OCI-LY1 (cell line): ENCODE results near the gene NHLRC4.

Source experiments
- H2AFZ ChIP-seq: fragments of 200-600 bp; sonication (generic), shearing (Covaris generic); 2 replicates; pipeline ENCODE4 v1.6.0; 2014; ENCODE audit warnings: antibody characterized with exemption, mild to moderate bottlenecking, low read length
- H3F3A ChIP-seq: fragments of 200-600 bp; sonication (generic), shearing (Covaris generic); 2 replicates; pipeline ENCODE4 v1.6.0; 2014; ENCODE audit warnings: mild to moderate bottlenecking, antibody characterized with exemption, low read length, moderate library complexity; ENCODE audit not compliant: insufficient read depth
- H3K27ac ChIP-seq: fragments of 200-600 bp; sonication (generic); 2 replicates; pipeline ENCODE4 v1.5.1; 2014; ENCODE audit warnings: low read length, mixed run types, mild to moderate bottlenecking, low read depth; ENCODE audit not compliant: poor library complexity, severe bottlenecking
- H3K27me3 ChIP-seq: fragments of 200-600 bp; sonication (generic); 2 replicates; pipeline ENCODE4 v1.6.0; 2014; ENCODE audit warnings: antibody characterized with exemption, mild to moderate bottlenecking, low read length, moderate library complexity; ENCODE audit not compliant: insufficient read depth
- H3K36me3 ChIP-seq: fragments of 200-600 bp; sonication (generic); 2 replicates; pipeline ENCODE4 v1.6.1; 2014; ENCODE audit warnings: mild to moderate bottlenecking, antibody characterized with exemption, low read length, moderate library complexity, mixed read lengths; ENCODE audit not compliant: insufficient read depth
- H3K4me1 ChIP-seq: fragments of 200-600 bp; sonication (generic); 2 replicates; pipeline ENCODE4 v1.5.1; 2014; ENCODE audit warnings: mild to moderate bottlenecking, low read length, moderate library complexity; ENCODE audit not compliant: insufficient read depth, severe bottlenecking
- H3K4me2 ChIP-seq: fragments of 200-600 bp; sonication (generic), shearing (Covaris generic); 2 replicates; pipeline ENCODE4 v1.6.1; 2014; ENCODE audit warnings: low read length
- H3K4me3 ChIP-seq: fragments of 200-600 bp; sonication (generic); 2 replicates; pipeline ENCODE4 v1.5.1; 2014; ENCODE audit warnings: low read length, low read depth, mild to moderate bottlenecking, mixed read lengths; ENCODE audit not compliant: poor library complexity, severe bottlenecking
- H3K79me2 ChIP-seq: fragments of 200-600 bp; shearing (Covaris generic); 2 replicates; pipeline ENCODE4 v1.6.1; 2016; ENCODE audit warnings: mixed run types, low read length, mixed read lengths; ENCODE audit not compliant: insufficient read depth
- H3K9ac ChIP-seq: fragments of 200-600 bp; sonication (generic), shearing (Covaris generic); 2 replicates; pipeline ENCODE4 v1.6.1; 2014; ENCODE audit warnings: mild to moderate bottlenecking, low read length, mixed read lengths
- H3K9me2 ChIP-seq: fragments of 200-600 bp; sonication (generic), shearing (Covaris generic); 2 replicates; pipeline ENCODE4 v1.6.1; 2014; ENCODE audit warnings: low read depth, mild to moderate bottlenecking, low read length, mixed read lengths
- H3K9me3 ChIP-seq: fragments of 200-600 bp; shearing (Covaris generic); 2 replicates; pipeline ENCODE4 v1.6.1; 2014; ENCODE audit warnings: low read length, mixed read lengths
- H4K20me1 ChIP-seq: fragments of 200-600 bp; sonication (generic), shearing (Covaris generic); 2 replicates; pipeline ENCODE4 v1.6.0; 2016; ENCODE audit warnings: mild to moderate bottlenecking, low read length; ENCODE audit not compliant: insufficient read depth
- EZH2 ChIP-seq: fragments of 200-600 bp; sonication (generic), shearing (Covaris generic); IDR thresholded peaks from 2 replicates; pipeline ENCODE4 v1.8.0; 2017; ENCODE audit warnings: borderline replicate concordance, mixed run types, mild to moderate bottlenecking, antibody characterized with exemption, low read length, moderate library complexity, mixed read lengths
- TF ChIP-seq, protein P1 (sequence below): fragments of 200-600 bp; sonication (generic), shearing (Covaris generic); IDR thresholded peaks from 2 replicates; pipeline ENCODE4 v1.5.1; 2017; ENCODE audit warnings: mild to moderate bottlenecking, antibody characterized with exemption, low read length, moderate library complexity, mixed read lengths

Gene NHLRC4

GRCh38 chr16:558298-559020, 8.3 kb upstream of the NHLRC4 start:
- no peaks in the 10 kb centered on the region for H3K4me1 ChIP-seq
- H3K4me3 ChIP-seq = no peak overlapping the region
- H3K9me2 ChIP-seq = no peaks in the 10 kb centered on the region
- H3K9me3 ChIP-seq = no peaks in the 10 kb centered on the region
- no peaks in the 10 kb centered on the region for H3K27me3 ChIP-seq
- H3K36me3 ChIP-seq = no peaks in the 10 kb centered on the region
- no peaks in the 10 kb centered on the region for H3K79me2 ChIP-seq
- no peak overlapping the region for H2AFZ ChIP-seq
- no peak overlapping the region for H3K4me2 ChIP-seq
- TF ChIP-seq, protein P1, sequence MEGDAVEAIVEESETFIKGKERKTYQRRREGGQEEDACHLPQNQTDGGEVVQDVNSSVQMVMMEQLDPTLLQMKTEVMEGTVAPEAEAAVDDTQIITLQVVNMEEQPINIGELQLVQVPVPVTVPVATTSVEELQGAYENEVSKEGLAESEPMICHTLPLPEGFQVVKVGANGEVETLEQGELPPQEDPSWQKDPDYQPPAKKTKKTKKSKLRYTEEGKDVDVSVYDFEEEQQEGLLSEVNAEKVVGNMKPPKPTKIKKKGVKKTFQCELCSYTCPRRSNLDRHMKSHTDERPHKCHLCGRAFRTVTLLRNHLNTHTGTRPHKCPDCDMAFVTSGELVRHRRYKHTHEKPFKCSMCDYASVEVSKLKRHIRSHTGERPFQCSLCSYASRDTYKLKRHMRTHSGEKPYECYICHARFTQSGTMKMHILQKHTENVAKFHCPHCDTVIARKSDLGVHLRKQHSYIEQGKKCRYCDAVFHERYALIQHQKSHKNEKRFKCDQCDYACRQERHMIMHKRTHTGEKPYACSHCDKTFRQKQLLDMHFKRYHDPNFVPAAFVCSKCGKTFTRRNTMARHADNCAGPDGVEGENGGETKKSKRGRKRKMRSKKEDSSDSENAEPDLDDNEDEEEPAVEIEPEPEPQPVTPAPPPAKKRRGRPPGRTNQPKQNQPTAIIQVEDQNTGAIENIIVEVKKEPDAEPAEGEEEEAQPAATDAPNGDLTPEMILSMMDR = no peak
- no peak for TF ChIP-seq EZH2
- no peak overlapping the region for H3K9ac ChIP-seq
- no peaks in the 10 kb centered on the region for H3F3A ChIP-seq
- H4K20me1 ChIP-seq = no peaks in the 10 kb centered on the region
- H3K27ac ChIP-seq = no peak overlapping the region

- H3F3A ChIP-seq = no peaks in the 10 kb centered on the region
- no peaks in the 10 kb centered on the region for H3K9me2 ChIP-seq
- no peak overlapping the region for H2AFZ ChIP-seq
- no peaks in the 10 kb centered on the region for H3K27me3 ChIP-seq
- H3K36me3 ChIP-seq = no peaks in the 10 kb centered on the region
- no peak overlapping the region for H3K4me3 ChIP-seq
- TF ChIP-seq, protein P1 = no peak
- no peak overlapping the region for H3K9ac ChIP-seq
- H4K20me1 ChIP-seq = no peaks in the 10 kb centered on the region
- H3K4me1 ChIP-seq = no peaks in the 10 kb centered on the region
- H3K27ac ChIP-seq = no peak overlapping the region
- no peak overlapping the region for H3K4me2 ChIP-seq
- H3K79me2 ChIP-seq = no peaks in the 10 kb centered on the region
- no peaks in the 10 kb centered on the region for H3K9me3 ChIP-seq
Observed at GRCh38 chr16:559021-559380, 7.8 kb upstream of the NHLRC4 start.

- Histone ChIP-seq H3K27me3 (no peaks in the 10 kb centered on the region; the same call in 1 of the 2 replicates), H3K9me2 (no peaks in the 10 kb centered on the region), H3K4me1 (no peaks in the 10 kb centered on the region), H3K36me3 (no peaks in the 10 kb centered on the region), H4K20me1 (no peaks in the 10 kb centered on the region), H3K79me2 (no peaks in the 10 kb centered on the region), H3K9ac (no peak overlapping the region), H2AFZ (no peak overlapping the region), H3K4me2 (no peak overlapping the region), H3K4me3 (no peak overlapping the region), H3K9me3 (no peaks in the 10 kb centered on the region), H3K27ac (no peak overlapping the region), H3F3A (no peaks in the 10 kb centered on the region)
- TF ChIP-seq EZH2 = no peak
- TF ChIP-seq, protein P1 = no peak
Observed at GRCh38 chr16:559411-560203, 7.2 kb upstream of the NHLRC4 start.
